Measurements from ENCODE around the gene CASS4.

The CASS4 gene

GRCh38 chr20:56422824-56423189 lies 10.7 kb downstream of the CASS4 start:
- peaks cover 2% of the 10 kb centered on the region for H3K36me3 ChIP-seq (ENCODE audit: control insufficient read depth, insufficient read depth, low read length)
- H3K27ac ChIP-seq (ENCODE audit: low read depth, low read length, severe bottlenecking): peak overlapping the region; percentile 77
- no peaks in the 10 kb centered on the region for H3K9me3 ChIP-seq (ENCODE audit: control insufficient read depth, low read length)
- 20% methylated on average over 1 of the region's 4 CpGs; no CpG with 5 or more reads in 1 of the 2 experiments for WGBS, 2 experiments (ENCODE audit: insufficient coverage in 2 of 2)
- no peak overlapping the region for H3K4me3 ChIP-seq (ENCODE audit: extremely low read depth, insufficient read depth, low read length, poor library complexity, severe bottlenecking)
- H3K4me1 ChIP-seq (ENCODE audit: control insufficient read depth, insufficient read depth, low read length, poor library complexity, severe bottlenecking): peaks cover 40% of the 10 kb centered on the region

DNA sequence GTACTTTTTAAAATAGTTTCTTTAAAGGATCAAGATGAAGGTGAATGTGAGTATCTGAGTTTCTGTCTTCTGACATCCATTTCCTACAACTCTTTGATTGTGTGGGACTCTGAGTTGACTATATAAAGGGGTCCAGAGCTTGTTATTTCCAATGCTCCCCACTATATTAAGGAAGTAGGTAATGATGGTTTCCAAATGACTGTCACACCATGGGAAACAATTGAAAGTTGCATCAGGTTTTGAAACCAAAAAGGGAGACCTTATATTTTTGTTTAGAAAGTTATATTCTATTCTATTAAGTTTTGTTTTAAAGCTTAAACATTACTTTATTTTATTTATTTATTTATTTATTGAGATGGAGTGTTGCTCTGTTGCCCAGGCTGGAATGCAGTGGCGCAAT lies 11.2 kb downstream of the CASS4 start:
- Histone ChIP-seq H3K4me1 (ENCODE audit: control insufficient read depth, insufficient read depth, low read length, poor library complexity, severe bottlenecking) (peaks cover 40% of the 10 kb centered on the region), H3K4me3 (ENCODE audit: extremely low read depth, insufficient read depth, low read length, poor library complexity, severe bottlenecking) (no peak overlapping the region), H3K27ac (ENCODE audit: low read depth, low read length, severe bottlenecking) (peak overlapping the region; percentile 77), H3K9me3 (ENCODE audit: control insufficient read depth, low read length) (no peaks in the 10 kb centered on the region), H3K36me3 (ENCODE audit: control insufficient read depth, insufficient read depth, low read length) (peaks cover 2% of the 10 kb centered on the region)
- no CpG with 5 or more reads among the region's 1 CpG for WGBS, 2 experiments (ENCODE audit: insufficient coverage in 2 of 2)

DNA sequence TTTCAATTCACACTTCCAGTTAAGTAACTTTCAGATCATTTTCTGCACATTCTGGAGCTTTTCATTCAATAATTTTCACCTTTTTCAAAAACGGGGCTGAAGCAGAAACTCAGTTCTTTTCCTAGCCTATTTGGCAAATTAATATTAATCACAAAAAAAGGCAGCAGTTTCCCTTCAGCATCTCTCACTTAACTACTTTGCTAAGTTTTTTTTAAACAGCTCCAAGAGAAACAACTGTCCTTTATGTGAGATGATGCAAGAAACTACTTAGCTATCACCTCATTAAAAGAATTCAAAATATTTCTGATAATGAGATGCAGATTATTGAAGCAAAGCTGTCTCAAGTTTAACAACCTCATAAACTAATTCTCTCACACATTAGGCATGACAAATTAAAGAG lies 11.8 kb downstream of the CASS4 start:
- no peaks in the 10 kb centered on the region for H3K9me3 ChIP-seq (ENCODE audit: control insufficient read depth, low read length)
- 75 to 85% methylated on average over 1 of the region's 1 CpG for WGBS, 2 experiments (ENCODE audit: insufficient coverage in 2 of 2)
- H3K4me3 ChIP-seq (ENCODE audit: extremely low read depth, insufficient read depth, low read length, poor library complexity, severe bottlenecking): no peak overlapping the region
- peaks cover 2% of the 10 kb centered on the region for H3K36me3 ChIP-seq (ENCODE audit: control insufficient read depth, insufficient read depth, low read length)
- peaks cover 45% of the 10 kb centered on the region for H3K4me1 ChIP-seq (ENCODE audit: control insufficient read depth, insufficient read depth, low read length, poor library complexity, severe bottlenecking)
- no peak overlapping the region for H3K27ac ChIP-seq (ENCODE audit: low read depth, low read length, severe bottlenecking)

GRCh38 chr20:56424931-56425330 lies 12.9 kb downstream of the CASS4 start:
- Histone ChIP-seq H3K4me3 (ENCODE audit: extremely low read depth, insufficient read depth, low read length, poor library complexity, severe bottlenecking) (no peak overlapping the region), H3K27ac (ENCODE audit: low read depth, low read length, severe bottlenecking) (no peak overlapping the region)
- WGBS, 2 experiments (ENCODE audit: insufficient coverage in 2 of 2): 91 to 100% methylated on average over 1 of the region's 1 CpG

DNA sequence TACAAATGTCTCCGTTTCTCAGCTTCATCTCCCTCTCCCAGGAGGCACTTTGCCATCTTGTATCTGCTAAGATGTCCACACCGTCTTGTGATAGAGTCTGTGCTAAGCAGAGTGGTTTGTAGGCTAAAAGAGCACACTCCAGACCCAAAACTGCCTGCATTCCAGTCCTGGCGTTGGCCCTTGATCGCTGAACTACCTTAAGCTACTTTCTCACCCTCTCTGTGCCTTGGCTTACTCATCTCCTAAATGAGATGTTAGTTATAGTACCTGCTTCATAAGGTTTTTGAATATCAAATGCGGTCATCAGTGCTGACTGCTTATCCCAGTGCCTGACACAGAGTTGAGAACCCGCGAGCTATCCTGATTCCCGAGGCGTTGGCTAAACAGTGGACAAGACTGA lies 14.0 kb downstream of the CASS4 start:
- Histone ChIP-seq H3K4me3 (ENCODE audit: extremely low read depth, insufficient read depth, low read length, poor library complexity, severe bottlenecking) (no peak overlapping the region), H3K27ac (ENCODE audit: low read depth, low read length, severe bottlenecking) (no peak overlapping the region), H3K9me3 (ENCODE audit: control insufficient read depth, low read length) (no peaks in the 10 kb centered on the region), H3K36me3 (ENCODE audit: control insufficient read depth, insufficient read depth, low read length) (no peaks in the 10 kb centered on the region), H3K4me1 (ENCODE audit: control insufficient read depth, insufficient read depth, low read length, poor library complexity, severe bottlenecking) (peaks cover 58% of the 10 kb centered on the region)
- 93 to 95% methylated on average over 6 to 7 of the region's 9 CpGs for WGBS, 2 experiments (ENCODE audit: insufficient coverage in 2 of 2)

More at GRCh38 chr20:56424931-56425330, 12.9 kb downstream of the CASS4 start:
- H3K36me3 ChIP-seq (ENCODE audit: control insufficient read depth, insufficient read depth, low read length): peaks cover 2% of the 10 kb centered on the region
- no peaks in the 10 kb centered on the region for H3K9me3 ChIP-seq (ENCODE audit: control insufficient read depth, low read length)
- H3K4me1 ChIP-seq (ENCODE audit: control insufficient read depth, insufficient read depth, low read length, poor library complexity, severe bottlenecking): peaks cover 55% of the 10 kb centered on the region

- H3K36me3 ChIP-seq (ENCODE audit: control insufficient read depth, insufficient read depth, low read length): no peaks in the 10 kb centered on the region
- peaks cover 50% of the 10 kb centered on the region for H3K4me1 ChIP-seq (ENCODE audit: control insufficient read depth, insufficient read depth, low read length, poor library complexity, severe bottlenecking)
- no peaks in the 10 kb centered on the region for H3K9me3 ChIP-seq (ENCODE audit: control insufficient read depth, low read length)
- H3K27ac ChIP-seq (ENCODE audit: low read depth, low read length, severe bottlenecking): no peak overlapping the region
- no peak overlapping the region for H3K4me3 ChIP-seq (ENCODE audit: extremely low read depth, insufficient read depth, low read length, poor library complexity, severe bottlenecking)
Observed at GRCh38 chr20:56426926-56427325, 14.9 kb downstream of the CASS4 start.

- H3K4me3 ChIP-seq (ENCODE audit: extremely low read depth, insufficient read depth, low read length, poor library complexity, severe bottlenecking): no peak overlapping the region
- H3K36me3 ChIP-seq (ENCODE audit: control insufficient read depth, insufficient read depth, low read length): no peaks in the 10 kb centered on the region
- H3K27ac ChIP-seq (ENCODE audit: low read depth, low read length, severe bottlenecking): no peak overlapping the region
- H3K9me3 ChIP-seq (ENCODE audit: control insufficient read depth, low read length): no peaks in the 10 kb centered on the region
- 94 to 100% methylated on average over 1 to 3 of the region's 4 CpGs for WGBS, 2 experiments (ENCODE audit: insufficient coverage in 2 of 2)
- H3K4me1 ChIP-seq (ENCODE audit: control insufficient read depth, insufficient read depth, low read length, poor library complexity, severe bottlenecking): peaks cover 41% of the 10 kb centered on the region
Observed at GRCh38 chr20:56427797-56428196, 15.7 kb downstream of the CASS4 start.

DNA sequence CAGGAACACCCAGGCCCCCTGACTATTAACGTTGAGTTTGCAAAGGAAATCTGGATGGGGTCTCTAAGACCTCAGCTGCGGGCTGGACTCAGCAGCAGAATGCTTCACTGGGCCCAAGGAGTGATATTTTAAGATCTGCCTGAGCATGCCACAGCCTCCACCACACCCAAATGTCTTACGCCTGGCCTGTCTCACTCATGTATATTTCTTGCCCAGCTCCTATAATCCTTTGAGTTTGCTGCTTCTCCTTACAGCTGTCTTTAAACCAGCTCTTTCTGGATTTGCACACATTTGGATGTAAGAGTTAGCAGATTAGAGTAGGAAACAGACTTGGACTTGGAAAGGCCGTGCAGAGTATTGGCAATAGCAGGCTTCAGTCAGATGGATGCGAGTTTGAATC lies 16.4 kb downstream of the CASS4 start:
- peaks cover 39% of the 10 kb centered on the region for H3K4me1 ChIP-seq (ENCODE audit: control insufficient read depth, insufficient read depth, low read length, poor library complexity, severe bottlenecking)
- H3K9me3 ChIP-seq (ENCODE audit: control insufficient read depth, low read length): no peaks in the 10 kb centered on the region
- no peaks in the 10 kb centered on the region for H3K36me3 ChIP-seq (ENCODE audit: control insufficient read depth, insufficient read depth, low read length)
- WGBS, 2 experiments (ENCODE audit: insufficient coverage in 2 of 2): 91 to 94% methylated on average over 4 of the region's 5 CpGs
- H3K27ac ChIP-seq (ENCODE audit: low read depth, low read length, severe bottlenecking): no peak overlapping the region
- H3K4me3 ChIP-seq (ENCODE audit: extremely low read depth, insufficient read depth, low read length, poor library complexity, severe bottlenecking): no peak overlapping the region

DNA sequence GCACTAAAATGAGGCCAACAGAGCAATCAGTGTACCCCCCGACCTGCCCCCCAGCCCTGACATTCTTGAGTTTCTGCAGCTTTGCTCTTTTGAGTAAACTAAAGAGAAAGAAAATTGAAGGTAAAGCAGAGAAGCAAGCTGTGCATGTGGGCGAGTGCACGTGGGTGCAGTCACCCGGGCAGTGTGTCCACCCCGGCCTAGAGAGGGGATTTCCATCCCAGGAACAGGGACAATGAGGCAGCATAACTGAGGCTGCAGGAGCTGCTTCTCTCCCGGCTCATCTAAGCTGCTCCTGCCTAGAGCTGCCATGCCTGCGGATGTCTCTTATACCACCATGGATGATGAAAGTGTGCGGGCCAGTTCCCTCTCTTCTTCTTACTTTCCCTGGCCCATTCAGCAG lies 16.8 kb downstream of the CASS4 start:
- peaks cover 43% of the 10 kb centered on the region for H3K4me1 ChIP-seq (ENCODE audit: control insufficient read depth, insufficient read depth, low read length, poor library complexity, severe bottlenecking)
- H3K36me3 ChIP-seq (ENCODE audit: control insufficient read depth, insufficient read depth, low read length): no peaks in the 10 kb centered on the region
- H3K4me3 ChIP-seq (ENCODE audit: extremely low read depth, insufficient read depth, low read length, poor library complexity, severe bottlenecking): no peak overlapping the region
- H3K9me3 ChIP-seq (ENCODE audit: control insufficient read depth, low read length): no peaks in the 10 kb centered on the region
- no peak overlapping the region for H3K27ac ChIP-seq (ENCODE audit: low read depth, low read length, severe bottlenecking)
- 85 to 88% methylated on average over 8 of the region's 8 CpGs for WGBS, 2 experiments (ENCODE audit: insufficient coverage in 2 of 2)

DNA sequence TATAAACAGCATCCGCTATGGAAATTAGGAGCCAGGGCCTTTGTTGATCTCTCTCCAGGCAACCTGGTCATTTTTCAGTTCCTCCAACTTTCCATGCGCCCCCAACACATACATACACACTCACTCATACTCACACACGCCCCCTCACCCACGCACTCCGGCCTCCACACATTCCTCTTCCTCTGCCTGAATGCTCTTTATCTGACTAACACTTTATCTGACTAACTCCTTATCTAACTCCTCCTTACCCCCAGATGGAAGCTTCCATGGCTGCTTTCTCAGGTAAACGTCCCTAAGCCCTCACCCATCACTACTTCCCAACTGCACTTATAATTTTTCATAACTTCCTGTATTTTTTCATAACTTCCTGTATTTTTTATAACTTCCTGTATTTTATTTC lies 17.4 kb downstream of the CASS4 start:
- no peak overlapping the region for H3K4me3 ChIP-seq (ENCODE audit: extremely low read depth, insufficient read depth, low read length, poor library complexity, severe bottlenecking)
- H3K27ac ChIP-seq (ENCODE audit: low read depth, low read length, severe bottlenecking): peak overlapping the region; percentile 47
- H3K4me1 ChIP-seq (ENCODE audit: control insufficient read depth, insufficient read depth, low read length, poor library complexity, severe bottlenecking): peaks cover 43% of the 10 kb centered on the region
- no peaks in the 10 kb centered on the region for H3K36me3 ChIP-seq (ENCODE audit: control insufficient read depth, insufficient read depth, low read length)
- 67 to 80% methylated on average over 6 of the region's 6 CpGs for WGBS, 2 experiments (ENCODE audit: insufficient coverage in 2 of 2)
- H3K9me3 ChIP-seq (ENCODE audit: control insufficient read depth, low read length): no peaks in the 10 kb centered on the region

DNA sequence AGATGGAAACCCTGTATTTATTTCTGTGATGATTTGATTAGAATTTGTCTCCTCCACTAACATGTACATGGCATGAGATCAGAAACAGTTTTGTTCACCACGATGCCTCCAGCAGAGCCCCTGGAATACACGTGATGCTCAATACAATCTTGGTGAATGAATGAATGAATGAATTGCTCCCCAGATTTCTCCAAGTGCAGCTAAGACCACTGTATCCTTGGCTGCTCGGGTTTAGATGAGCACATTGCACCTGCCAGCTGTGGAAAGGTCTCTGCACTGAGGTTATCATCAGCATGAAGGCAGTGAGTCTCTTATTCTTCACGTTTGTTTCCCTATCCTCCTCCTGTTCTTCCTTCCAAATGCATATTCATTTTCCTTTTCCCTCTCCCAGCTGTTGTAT lies 17.9 kb downstream of the CASS4 start:
- Histone ChIP-seq H3K27ac (ENCODE audit: low read depth, low read length, severe bottlenecking) (no peak overlapping the region), H3K9me3 (ENCODE audit: control insufficient read depth, low read length) (no peaks in the 10 kb centered on the region), H3K4me1 (ENCODE audit: control insufficient read depth, insufficient read depth, low read length, poor library complexity, severe bottlenecking) (peaks cover 39% of the 10 kb centered on the region), H3K36me3 (ENCODE audit: control insufficient read depth, insufficient read depth, low read length) (no peaks in the 10 kb centered on the region), H3K4me3 (ENCODE audit: extremely low read depth, insufficient read depth, low read length, poor library complexity, severe bottlenecking) (no peak overlapping the region)
- WGBS, 2 experiments (ENCODE audit: insufficient coverage in 2 of 2): 65 to 79% methylated on average over 2 to 3 of the region's 4 CpGs

DNA sequence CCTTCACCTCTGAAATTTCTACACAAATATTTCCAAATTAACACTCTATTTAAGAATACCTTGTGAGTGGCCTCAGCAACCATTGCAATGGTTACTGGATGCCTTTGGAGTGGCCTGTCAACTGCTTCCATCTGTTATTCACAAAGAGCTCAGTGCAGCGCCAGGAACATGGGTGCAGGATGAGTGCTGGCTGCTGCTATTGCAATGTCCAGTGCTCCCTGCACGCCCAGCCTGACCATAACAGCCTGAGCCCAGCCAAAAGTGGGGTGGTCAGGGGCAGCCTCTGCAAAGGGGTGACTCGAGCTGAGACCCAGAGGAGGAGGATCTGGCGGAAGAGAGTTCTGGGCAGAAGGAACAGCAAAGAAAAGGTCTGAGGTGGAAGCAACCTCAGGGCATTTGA lies 18.4 kb downstream of the CASS4 start:
- Histone ChIP-seq H3K4me1 (ENCODE audit: control insufficient read depth, insufficient read depth, low read length, poor library complexity, severe bottlenecking) (peaks cover 38% of the 10 kb centered on the region), H3K9me3 (ENCODE audit: control insufficient read depth, low read length) (no peaks in the 10 kb centered on the region), H3K27ac (ENCODE audit: low read depth, low read length, severe bottlenecking) (no peak overlapping the region), H3K36me3 (ENCODE audit: control insufficient read depth, insufficient read depth, low read length) (no peaks in the 10 kb centered on the region), H3K4me3 (ENCODE audit: extremely low read depth, insufficient read depth, low read length, poor library complexity, severe bottlenecking) (no peak overlapping the region)
- 80% methylated on average over 4 of the region's 4 CpGs for WGBS, 2 experiments (ENCODE audit: insufficient coverage in 2 of 2)

Data from mesodermal cell (in vitro differentiated cells).